ENCODE data around the gene SLC5A8. TPM values are rescaled to one million over a fixed set of nuclear protein-coding genes. Genes with fewer than 3 reads are reported as not detected.

SLC5A8 gene
- total RNA-seq, 1 experiment from 2014 or later = 0.07 TPM

DNA sequence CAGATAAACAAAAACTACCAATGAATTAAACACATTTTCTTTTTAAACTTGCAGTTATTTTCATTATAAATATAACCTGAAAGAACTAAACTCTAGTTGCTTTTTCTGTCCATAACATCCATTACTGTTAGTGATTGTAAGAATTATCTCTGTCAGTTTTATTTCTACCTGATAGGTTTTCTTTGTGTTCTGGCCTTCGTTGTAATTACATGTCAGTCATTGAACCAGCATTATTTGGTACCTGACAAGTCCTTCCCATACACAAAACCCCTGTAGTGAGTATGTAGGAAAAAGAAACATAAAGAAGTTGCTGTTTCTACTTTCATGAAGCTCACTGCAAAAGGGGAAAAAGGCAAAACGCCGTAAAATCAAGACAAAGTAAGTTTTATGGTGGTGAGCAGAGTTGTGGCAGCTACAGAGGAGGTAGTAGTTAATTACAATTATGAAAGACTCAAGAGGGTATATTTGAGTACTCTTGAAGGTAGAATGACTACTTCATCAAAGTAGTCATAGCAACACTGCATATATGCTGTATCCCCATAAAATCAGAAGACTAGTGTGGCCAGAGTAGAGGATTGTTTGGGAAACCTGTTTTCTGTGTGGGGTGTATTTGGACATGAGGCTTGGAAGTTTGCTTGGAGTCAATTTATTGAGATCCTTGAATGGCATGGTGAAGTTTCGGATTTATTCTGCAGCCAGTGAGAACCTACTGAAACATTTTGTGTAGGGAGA is 102.8 kb downstream of the SLC5A8 start:
- no CpG with 5 or more reads among the region's 4 CpGs for WGBS (ENCODE audit: extremely low coverage, insufficient read length, low lambda C conversion rate)
- H3K9ac ChIP-seq (ENCODE audit: extremely low read depth, insufficient read length, low read length) = no peak overlapping the region
- no peak overlapping the region for H3K27ac ChIP-seq (ENCODE audit: insufficient read length, low read depth, low read length)
- TF ChIP-seq, protein P1, sequence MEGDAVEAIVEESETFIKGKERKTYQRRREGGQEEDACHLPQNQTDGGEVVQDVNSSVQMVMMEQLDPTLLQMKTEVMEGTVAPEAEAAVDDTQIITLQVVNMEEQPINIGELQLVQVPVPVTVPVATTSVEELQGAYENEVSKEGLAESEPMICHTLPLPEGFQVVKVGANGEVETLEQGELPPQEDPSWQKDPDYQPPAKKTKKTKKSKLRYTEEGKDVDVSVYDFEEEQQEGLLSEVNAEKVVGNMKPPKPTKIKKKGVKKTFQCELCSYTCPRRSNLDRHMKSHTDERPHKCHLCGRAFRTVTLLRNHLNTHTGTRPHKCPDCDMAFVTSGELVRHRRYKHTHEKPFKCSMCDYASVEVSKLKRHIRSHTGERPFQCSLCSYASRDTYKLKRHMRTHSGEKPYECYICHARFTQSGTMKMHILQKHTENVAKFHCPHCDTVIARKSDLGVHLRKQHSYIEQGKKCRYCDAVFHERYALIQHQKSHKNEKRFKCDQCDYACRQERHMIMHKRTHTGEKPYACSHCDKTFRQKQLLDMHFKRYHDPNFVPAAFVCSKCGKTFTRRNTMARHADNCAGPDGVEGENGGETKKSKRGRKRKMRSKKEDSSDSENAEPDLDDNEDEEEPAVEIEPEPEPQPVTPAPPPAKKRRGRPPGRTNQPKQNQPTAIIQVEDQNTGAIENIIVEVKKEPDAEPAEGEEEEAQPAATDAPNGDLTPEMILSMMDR (conservative IDR thresholded peaks at IDR 0.05) = no peak
- no peaks in the 10 kb centered on the region for H3K79me2 ChIP-seq (ENCODE audit: insufficient read depth, low read length)
- H2BK5ac ChIP-seq (ENCODE audit: insufficient read length, low read length) = no peak overlapping the region
- H3K79me1 ChIP-seq (ENCODE audit: insufficient read depth, low read depth, low read length, poor library complexity, severe bottlenecking) = no peaks in the 10 kb centered on the region
- no peaks in the 10 kb centered on the region for H3K9me3 ChIP-seq (ENCODE audit: control insufficient read depth, low read depth, low read length)
- H2BK15ac ChIP-seq (ENCODE audit: low read depth, low read length) = no peak overlapping the region
- H2BK120ac ChIP-seq (ENCODE audit: low read depth, low read length, poor library complexity, severe bottlenecking) = no peak overlapping the region
- H3K23me2 ChIP-seq (ENCODE audit: insufficient read length, low read depth, low read length, poor library complexity, severe bottlenecking) = no peaks in the 10 kb centered on the region
- Mint-ChIP-seq H3K27me3 (ENCODE audit: low read depth) (no peaks in the 10 kb centered on the region), H3K4me1 (no peaks in the 10 kb centered on the region), H3K36me3 (ENCODE audit: insufficient read depth in 1 of 3, low read depth in 3 of 3) (no peaks in the 10 kb centered on the region), H3K27ac (0 out of 7 replicates have a peak overlapping the region, but pooled peaks of 1 of the 3 experiments have one; percentile 12), H3K9me3 (0 out of 5 replicates have a peak, but pooled peaks cover 0 to 3% of the 10 kb centered on the region in 2 experiments), H3K4me3 (no peak overlapping the region)
- H2AFZ ChIP-seq (ENCODE audit: low read length) = no peak overlapping the region
- H3K14ac ChIP-seq (ENCODE audit: insufficient read depth, low read length) = no peak overlapping the region
- no peak overlapping the region for H4K8ac ChIP-seq (replicated peaks; ENCODE audit: insufficient read length, low read depth, low read length)
- no peaks in the 10 kb centered on the region for H3K4me1 ChIP-seq (ENCODE audit: insufficient read depth, low read length)
- H3T11ph ChIP-seq (ENCODE audit: low read length) = no peak overlapping the region
- no peak overlapping the region for H2BK12ac ChIP-seq (ENCODE audit: insufficient read length, low read depth, low read length)
- H4K20me1 ChIP-seq (ENCODE audit: control insufficient read depth, insufficient read depth, insufficient read length) = no peaks in the 10 kb centered on the region
- H3K4me2 ChIP-seq (ENCODE audit: insufficient read depth, insufficient read length, low read length) = no peak overlapping the region
- H3K18ac ChIP-seq (ENCODE audit: insufficient read length, low read depth, low read length) = no peak overlapping the region
- H4K5ac ChIP-seq (ENCODE audit: insufficient read length, low read depth, low read length) = no peak overlapping the region
- H2AK5ac ChIP-seq (ENCODE audit: insufficient read length, low read length) = no peak overlapping the region
- DNase-seq = no peak
- no peak overlapping the region for H2BK20ac ChIP-seq (ENCODE audit: low read depth, low read length, poor library complexity, severe bottlenecking)
- no peak overlapping the region for H3K56ac ChIP-seq (ENCODE audit: insufficient read length, low read depth, low read length)
- no peak overlapping the region for H4K91ac ChIP-seq (ENCODE audit: insufficient read length, low read depth, low read length)
- no peak overlapping the region for H3K4ac ChIP-seq (ENCODE audit: low read depth, low read length)
- no peak overlapping the region for H3K23ac ChIP-seq (ENCODE audit: insufficient read length, low read depth, low read length)
- H3K27me3 ChIP-seq (ENCODE audit: insufficient read depth, low read length) = no peaks in the 10 kb centered on the region

Other genes with a start within 250 kb of the SLC5A8 start
- gene UTP20, start 69.9 kb upstream of the SLC5A8 start, total RNA-seq (2021) = 35.3 and 38.3 TPM in 2 replicates
- gene ARL1, start 197.5 kb upstream of the SLC5A8 start, total RNA-seq (2021) = 68.0 and 71.1 TPM in 2 replicates